ENCODE results near the gene FHOD3.

Gene FHOD3

DNA sequence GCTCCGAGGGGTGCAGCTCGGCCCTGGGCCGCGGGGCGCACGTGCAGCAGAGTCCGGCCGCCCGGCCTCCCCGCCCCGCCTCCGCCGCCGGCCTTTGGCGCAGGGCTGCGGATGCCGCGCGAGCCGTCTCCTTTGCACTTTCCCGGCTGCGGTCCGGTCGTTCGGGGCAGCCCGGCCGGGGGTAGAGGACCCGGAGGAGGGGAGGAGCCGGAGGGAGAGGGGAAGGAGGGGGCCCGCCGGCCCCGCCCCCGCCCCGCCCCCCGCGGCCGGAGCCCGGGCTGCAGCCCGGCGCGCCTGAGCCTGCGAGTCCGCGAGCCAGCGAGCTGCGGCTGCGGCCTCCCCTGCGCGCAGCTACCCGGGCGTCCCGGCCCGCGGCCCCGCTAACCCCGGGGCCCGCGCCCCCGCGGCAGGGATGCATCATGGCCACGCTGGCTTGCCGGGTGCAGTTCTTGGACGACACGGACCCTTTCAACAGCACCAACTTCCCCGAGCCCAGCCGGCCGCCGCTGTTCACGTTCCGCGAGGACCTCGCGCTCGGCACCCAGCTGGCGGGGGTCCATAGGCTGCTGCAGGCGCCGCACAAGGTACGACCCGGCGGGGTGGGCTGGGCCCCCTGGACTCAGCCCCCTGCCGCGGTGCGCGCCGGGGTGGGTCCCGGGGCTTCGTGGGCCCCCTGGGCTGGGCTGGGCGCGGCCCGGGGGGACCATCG, at the start of gene FHOD3:
TSS of gene FHOD3 (plus strand) at position 297 of the 709 bp plus-strand sequence. CDS start at position 420, 123 bp downstream.
- H3K36me3 ChIP-seq (ENCODE audit: control insufficient read depth in 2 of 2, insufficient read depth in 1 of 2, low read length in 2 of 2), result no peaks in the 10 kb centered on the region
- H3K27ac ChIP-seq (ENCODE audit: extremely low read depth, low read depth, low read length), result peak within 1 kb of the TSS; percentile 65; the same call in 1 of the 2 replicates
- ChIA-PET POLR2A (interaction anchor here (1.0 to 2.5 kb wide), 3 partner anchors 12 to 168 kb away, joined by 3 to 11 read pairs (median 5); partner anchors contain the start of gene SLC39A6), CTCF (interaction anchor here (1.0 to 1.7 kb wide), 3 partner anchors 12 to 115 kb away, joined by 5 read pairs; no protein-coding TSS in a partner anchor)
- H3K4me3 ChIP-seq (ENCODE audit: low read depth, low read length), result peak within 1 kb of the TSS; percentile 62
- H3K4me1 ChIP-seq (ENCODE audit: control insufficient read depth, insufficient read depth, low read length), result no peaks in the 10 kb centered on the region
- H3K9me3 ChIP-seq (ENCODE audit: control insufficient read depth, insufficient read depth, low read depth, low read length), result no peaks in the 10 kb centered on the region
- no peak for TF ChIP-seq ZNF404 (tag by site-specific recombination; IDR thresholded peaks at IDR 0.05)
- no peak for TF ChIP-seq ZBTB7A (tag by site-specific recombination; IDR thresholded peaks at IDR 0.05; ENCODE audit: low read depth)
- TF ChIP-seq ZNF121 (tag by site-specific recombination; IDR thresholded peaks at IDR 0.05), result no peak
- no peak for TF ChIP-seq ZFP41 (tag by site-specific recombination; IDR thresholded peaks at IDR 0.05; ENCODE audit: borderline replicate concordance)
- peak; percentile 32; the same call in 1 of the 2 replicates for TF ChIP-seq KLF16 (tag by site-specific recombination; IDR thresholded peaks at IDR 0.05)
- TF ChIP-seq, protein P1, sequence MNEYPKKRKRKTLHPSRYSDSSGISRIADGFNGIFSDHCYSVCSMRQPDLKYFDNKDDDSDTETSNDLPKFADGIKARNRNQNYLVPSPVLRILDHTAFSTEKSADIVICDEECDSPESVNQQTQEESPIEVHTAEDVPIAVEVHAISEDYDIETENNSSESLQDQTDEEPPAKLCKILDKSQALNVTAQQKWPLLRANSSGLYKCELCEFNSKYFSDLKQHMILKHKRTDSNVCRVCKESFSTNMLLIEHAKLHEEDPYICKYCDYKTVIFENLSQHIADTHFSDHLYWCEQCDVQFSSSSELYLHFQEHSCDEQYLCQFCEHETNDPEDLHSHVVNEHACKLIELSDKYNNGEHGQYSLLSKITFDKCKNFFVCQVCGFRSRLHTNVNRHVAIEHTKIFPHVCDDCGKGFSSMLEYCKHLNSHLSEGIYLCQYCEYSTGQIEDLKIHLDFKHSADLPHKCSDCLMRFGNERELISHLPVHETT (tag by site-specific recombination; IDR thresholded peaks at IDR 0.05), result no peak
- TF ChIP-seq ZNF777 (tag by site-specific recombination; IDR thresholded peaks at IDR 0.05; ENCODE audit: borderline replicate concordance), result no peak
- peak; percentile 46; the same call in 1 of the 2 replicates for TF ChIP-seq ZNF335 (tag by site-specific recombination; conservative IDR thresholded peaks at IDR 0.05)
- peak; percentile 77 for TF ChIP-seq GLIS1 (tag by site-specific recombination; IDR thresholded peaks at IDR 0.05)
- TF ChIP-seq ZNF510 (tag by site-specific recombination; IDR thresholded peaks at IDR 0.05; ENCODE audit: insufficient replicate concordance), result no peak
- 0 out of 2 replicates have a peak, but pooled peaks have one; percentile 12 for TF ChIP-seq ZXDB (tag by site-specific recombination; IDR thresholded peaks at IDR 0.05)
- TF ChIP-seq, protein P2, sequence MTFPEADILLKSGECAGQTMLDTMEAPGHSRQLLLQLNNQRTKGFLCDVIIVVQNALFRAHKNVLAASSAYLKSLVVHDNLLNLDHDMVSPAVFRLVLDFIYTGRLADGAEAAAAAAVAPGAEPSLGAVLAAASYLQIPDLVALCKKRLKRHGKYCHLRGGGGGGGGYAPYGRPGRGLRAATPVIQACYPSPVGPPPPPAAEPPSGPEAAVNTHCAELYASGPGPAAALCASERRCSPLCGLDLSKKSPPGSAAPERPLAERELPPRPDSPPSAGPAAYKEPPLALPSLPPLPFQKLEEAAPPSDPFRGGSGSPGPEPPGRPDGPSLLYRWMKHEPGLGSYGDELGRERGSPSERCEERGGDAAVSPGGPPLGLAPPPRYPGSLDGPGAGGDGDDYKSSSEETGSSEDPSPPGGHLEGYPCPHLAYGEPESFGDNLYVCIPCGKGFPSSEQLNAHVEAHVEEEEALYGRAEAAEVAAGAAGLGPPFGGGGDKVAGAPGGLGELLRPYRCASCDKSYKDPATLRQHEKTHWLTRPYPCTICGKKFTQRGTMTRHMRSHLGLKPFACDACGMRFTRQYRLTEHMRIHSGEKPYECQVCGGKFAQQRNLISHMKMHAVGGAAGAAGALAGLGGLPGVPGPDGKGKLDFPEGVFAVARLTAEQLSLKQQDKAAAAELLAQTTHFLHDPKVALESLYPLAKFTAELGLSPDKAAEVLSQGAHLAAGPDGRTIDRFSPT (tag by site-specific recombination; IDR thresholded peaks at IDR 0.05), result no peak
- TF ChIP-seq ZNF544 (tag by site-specific recombination; IDR thresholded peaks at IDR 0.05), result no peak
- TF ChIP-seq, protein P3, sequence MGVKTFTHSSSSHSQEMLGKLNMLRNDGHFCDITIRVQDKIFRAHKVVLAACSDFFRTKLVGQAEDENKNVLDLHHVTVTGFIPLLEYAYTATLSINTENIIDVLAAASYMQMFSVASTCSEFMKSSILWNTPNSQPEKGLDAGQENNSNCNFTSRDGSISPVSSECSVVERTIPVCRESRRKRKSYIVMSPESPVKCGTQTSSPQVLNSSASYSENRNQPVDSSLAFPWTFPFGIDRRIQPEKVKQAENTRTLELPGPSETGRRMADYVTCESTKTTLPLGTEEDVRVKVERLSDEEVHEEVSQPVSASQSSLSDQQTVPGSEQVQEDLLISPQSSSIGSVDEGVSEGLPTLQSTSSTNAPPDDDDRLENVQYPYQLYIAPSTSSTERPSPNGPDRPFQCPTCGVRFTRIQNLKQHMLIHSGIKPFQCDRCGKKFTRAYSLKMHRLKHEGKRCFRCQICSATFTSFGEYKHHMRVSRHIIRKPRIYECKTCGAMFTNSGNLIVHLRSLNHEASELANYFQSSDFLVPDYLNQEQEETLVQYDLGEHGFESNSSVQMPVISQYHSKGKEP (tag by site-specific recombination; IDR thresholded peaks at IDR 0.05), result no peak
- TF ChIP-seq, protein P4, sequence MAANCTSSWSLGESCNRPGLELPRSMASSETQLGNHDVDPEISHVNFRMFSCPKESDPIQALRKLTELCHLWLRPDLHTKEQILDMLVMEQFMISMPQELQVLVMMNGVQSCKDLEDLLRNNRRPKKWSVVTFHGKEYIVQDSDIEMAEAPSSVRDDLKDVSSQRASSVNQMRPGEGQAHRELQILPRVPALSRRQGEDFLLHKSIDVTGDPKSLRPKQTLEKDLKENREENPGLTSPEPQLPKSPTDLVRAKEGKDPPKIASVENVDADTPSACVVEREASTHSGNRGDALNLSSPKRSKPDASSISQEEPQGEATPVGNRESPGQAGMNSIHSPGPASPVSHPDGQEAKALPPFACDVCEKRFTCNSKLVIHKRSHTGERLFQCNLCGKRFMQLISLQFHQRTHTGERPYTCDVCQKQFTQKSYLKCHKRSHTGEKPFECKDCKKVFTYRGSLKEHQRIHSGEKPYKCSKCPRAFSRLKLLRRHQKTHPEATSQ (tag by site-specific recombination; IDR thresholded peaks at IDR 0.05), result no peak
- TF ChIP-seq, protein P5, sequence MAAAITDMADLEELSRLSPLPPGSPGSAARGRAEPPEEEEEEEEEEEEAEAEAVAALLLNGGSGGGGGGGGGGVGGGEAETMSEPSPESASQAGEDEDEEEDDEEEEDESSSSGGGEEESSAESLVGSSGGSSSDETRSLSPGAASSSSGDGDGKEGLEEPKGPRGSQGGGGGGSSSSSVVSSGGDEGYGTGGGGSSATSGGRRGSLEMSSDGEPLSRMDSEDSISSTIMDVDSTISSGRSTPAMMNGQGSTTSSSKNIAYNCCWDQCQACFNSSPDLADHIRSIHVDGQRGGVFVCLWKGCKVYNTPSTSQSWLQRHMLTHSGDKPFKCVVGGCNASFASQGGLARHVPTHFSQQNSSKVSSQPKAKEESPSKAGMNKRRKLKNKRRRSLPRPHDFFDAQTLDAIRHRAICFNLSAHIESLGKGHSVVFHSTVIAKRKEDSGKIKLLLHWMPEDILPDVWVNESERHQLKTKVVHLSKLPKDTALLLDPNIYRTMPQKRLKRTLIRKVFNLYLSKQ (tag by site-specific recombination; IDR thresholded peaks at IDR 0.05; ENCODE audit: borderline replicate concordance), result no peak
- TF ChIP-seq ZNF629 (tag by site-specific recombination; IDR thresholded peaks at IDR 0.05), result no peak
- TF ChIP-seq FEZF1 (tag by site-specific recombination; IDR thresholded peaks at IDR 0.05), result no peak
- no peak for TF ChIP-seq SALL2 (tag by site-specific recombination; IDR thresholded peaks at IDR 0.05; ENCODE audit: borderline replicate concordance)
- no peak for TF ChIP-seq ZNF624 (tag by site-specific recombination; IDR thresholded peaks at IDR 0.05)
- TF ChIP-seq ZNF202 (tag by site-specific recombination; IDR thresholded peaks at IDR 0.05; ENCODE audit: borderline replicate concordance), result no peak
- TF ChIP-seq SP7 (tag by site-specific recombination; IDR thresholded peaks at IDR 0.05), result no peak
- TF ChIP-seq KLF7 (tag by site-specific recombination; IDR thresholded peaks at IDR 0.05; ENCODE audit: borderline replicate concordance), result no peak
- TF ChIP-seq ZNF768 (tag by site-specific recombination; IDR thresholded peaks at IDR 0.05), result no peak
- no peak for TF ChIP-seq KLF8 (tag by site-specific recombination; IDR thresholded peaks at IDR 0.05)
- TF ChIP-seq BCL11A (tag by site-specific recombination; IDR thresholded peaks at IDR 0.05; ENCODE audit: low read depth), result no peak
- no peak for TF ChIP-seq TCF7L2 (IDR thresholded peaks at IDR 0.05; ENCODE audit: borderline replicate concordance, low read depth, low read length)
- TF ChIP-seq ZNF660 (tag by site-specific recombination; IDR thresholded peaks at IDR 0.05), result no peak
- no peak for TF ChIP-seq ZNF792 (tag by site-specific recombination; IDR thresholded peaks at IDR 0.05)
